LNCAP (cell line): Measurements from ENCODE around the gene KLHL26.

Experiments
- TF ChIP-seq, protein P1 (sequence below): fragments of 450-650 bp; IDR thresholded peaks from 2 replicates; pipeline ENCODE4 v1.5.1; 2017; ENCODE audit warnings: mild to moderate bottlenecking

KLHL26 gene

GRCh38 chr19:18591735-18592385 is 45.0 kb upstream of the KLHL26 start:
- TF ChIP-seq, protein P1, sequence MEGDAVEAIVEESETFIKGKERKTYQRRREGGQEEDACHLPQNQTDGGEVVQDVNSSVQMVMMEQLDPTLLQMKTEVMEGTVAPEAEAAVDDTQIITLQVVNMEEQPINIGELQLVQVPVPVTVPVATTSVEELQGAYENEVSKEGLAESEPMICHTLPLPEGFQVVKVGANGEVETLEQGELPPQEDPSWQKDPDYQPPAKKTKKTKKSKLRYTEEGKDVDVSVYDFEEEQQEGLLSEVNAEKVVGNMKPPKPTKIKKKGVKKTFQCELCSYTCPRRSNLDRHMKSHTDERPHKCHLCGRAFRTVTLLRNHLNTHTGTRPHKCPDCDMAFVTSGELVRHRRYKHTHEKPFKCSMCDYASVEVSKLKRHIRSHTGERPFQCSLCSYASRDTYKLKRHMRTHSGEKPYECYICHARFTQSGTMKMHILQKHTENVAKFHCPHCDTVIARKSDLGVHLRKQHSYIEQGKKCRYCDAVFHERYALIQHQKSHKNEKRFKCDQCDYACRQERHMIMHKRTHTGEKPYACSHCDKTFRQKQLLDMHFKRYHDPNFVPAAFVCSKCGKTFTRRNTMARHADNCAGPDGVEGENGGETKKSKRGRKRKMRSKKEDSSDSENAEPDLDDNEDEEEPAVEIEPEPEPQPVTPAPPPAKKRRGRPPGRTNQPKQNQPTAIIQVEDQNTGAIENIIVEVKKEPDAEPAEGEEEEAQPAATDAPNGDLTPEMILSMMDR: no peak

GRCh38 chr19:18593367-18594095 is 43.3 kb upstream of the KLHL26 start:
- TF ChIP-seq, protein P1: no peak

DNA sequence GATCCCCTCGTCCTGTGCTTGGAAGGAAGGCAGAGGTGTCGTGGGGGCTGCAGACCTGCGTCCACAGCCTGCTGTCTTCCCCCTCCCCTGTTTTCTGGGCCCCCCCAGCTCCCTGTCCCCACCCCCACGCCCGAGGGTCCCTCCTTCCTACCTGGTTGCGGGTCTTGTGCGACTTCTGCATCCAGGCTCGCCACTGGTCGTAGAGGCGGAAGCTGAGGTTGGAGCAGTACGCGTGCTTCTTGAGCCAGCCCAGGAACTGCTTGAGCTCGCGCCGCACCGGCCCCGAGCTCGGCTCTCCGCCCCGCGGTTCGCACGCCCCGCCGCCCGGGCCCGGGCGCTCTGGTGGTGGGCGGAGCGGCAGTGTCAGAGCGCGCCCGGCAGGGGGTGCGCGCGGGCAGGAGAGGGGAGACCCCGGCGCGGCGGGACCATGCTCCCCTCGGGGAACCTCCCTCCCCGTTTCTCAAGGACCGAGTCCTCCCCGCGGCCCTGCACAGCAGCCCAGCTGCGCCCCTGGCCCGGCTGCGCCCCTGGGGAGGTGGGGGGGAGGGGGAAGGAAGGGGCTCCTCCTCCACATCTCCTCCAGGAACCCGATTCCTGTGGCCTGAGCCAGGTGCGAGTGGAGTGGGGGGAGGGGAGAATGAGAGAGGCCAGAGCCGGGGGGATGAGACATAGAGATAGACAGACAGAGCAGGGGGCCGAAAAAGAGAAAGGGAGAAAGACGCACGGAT is 42.6 kb upstream of the KLHL26 start:
- TF ChIP-seq, protein P1: peak; percentile 94

DNA sequence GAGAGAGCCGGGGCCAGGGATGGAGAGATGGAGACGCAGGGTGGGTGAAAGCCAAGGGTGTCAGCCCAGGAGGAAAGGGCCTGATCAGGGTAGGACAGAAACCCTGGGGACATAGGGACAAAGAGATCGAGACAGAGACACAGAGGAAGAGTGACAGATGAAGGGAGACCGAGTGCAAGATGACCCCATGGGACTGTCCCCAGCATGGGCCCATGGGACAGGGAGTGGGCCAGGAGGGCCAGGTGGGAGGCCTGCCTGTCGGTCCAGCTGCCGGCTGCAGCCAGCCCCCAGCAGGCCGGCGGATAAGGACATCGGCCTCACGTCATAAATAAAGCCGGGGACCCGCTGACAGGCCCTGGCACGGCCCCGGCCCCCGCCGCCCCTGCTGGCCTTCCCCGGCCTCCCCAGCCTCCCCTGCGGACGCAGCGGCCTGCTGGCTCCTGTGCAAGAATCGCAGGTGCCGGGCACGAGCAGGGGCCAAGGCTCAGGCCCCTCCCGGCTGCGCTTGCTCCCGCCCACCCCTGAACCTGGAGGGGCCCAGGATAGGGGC is 41.9 kb upstream of the KLHL26 start:
- TF ChIP-seq, protein P1: no peak

DNA sequence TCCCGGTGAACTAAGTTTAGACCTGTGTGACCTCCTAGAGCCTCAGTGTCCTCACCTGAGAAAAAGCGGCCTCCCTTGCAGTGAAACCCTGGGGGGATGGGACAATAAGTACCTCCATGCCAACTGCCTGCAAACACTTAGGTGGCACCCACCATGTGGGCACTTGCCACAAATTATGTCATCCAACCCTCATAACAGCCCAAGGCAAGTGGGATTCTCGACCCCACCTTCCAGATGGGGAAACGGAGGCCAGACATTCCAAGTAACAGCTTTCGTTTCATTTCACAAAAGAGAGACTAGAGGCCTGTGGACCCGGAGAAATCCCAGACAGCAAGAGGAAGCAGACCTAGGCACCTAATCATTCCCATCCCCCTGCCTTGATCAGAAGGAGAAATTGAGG is 41.4 kb upstream of the KLHL26 start:
- TF ChIP-seq, protein P1: no peak

- TF ChIP-seq, protein P1: no peak
Observed at GRCh38 chr19:18596752-18597157, 40.1 kb upstream of the KLHL26 start.

GRCh38 chr19:18597809-18598660 is 38.8 kb upstream of the KLHL26 start:
- TF ChIP-seq, protein P1: no peak
